ENCODE results near the gene PDIA4. TPM values are rescaled to one million over a fixed set of nuclear protein-coding genes. Genes with fewer than 3 reads are reported as not detected.
A peak's percentile ranks its signal among the peaks of the same experiment; 100 is the strongest.

PDIA4 gene
- total RNA-seq, 1 experiment from 2014 or later: 71.3 TPM

GRCh38 chr7:148999192-148999591 lies 29.1 kb downstream of the PDIA4 start:
- no peaks in the 10 kb centered on the region for H3K9me3 ChIP-seq (ENCODE audit: low read length)
- H2AFZ ChIP-seq (ENCODE audit: low read length): no peak overlapping the region
- H3K4me3 ChIP-seq (ENCODE audit: low read length): no peak overlapping the region
- no peak for DNase-seq
- no peak overlapping the region for H3K27ac ChIP-seq (ENCODE audit: low read length)
- H3K36me3 ChIP-seq (ENCODE audit: insufficient read depth, low read length): peaks cover 18% of the 10 kb centered on the region
- H3K4me2 ChIP-seq (ENCODE audit: low read depth, low read length, poor library complexity, severe bottlenecking): no peak overlapping the region
- H3K9ac ChIP-seq (ENCODE audit: low read length): no peak overlapping the region
- H3K79me2 ChIP-seq (ENCODE audit: low read length): no peaks in the 10 kb centered on the region
- H3K9me2 ChIP-seq (replicated peaks; ENCODE audit: insufficient read depth, low read length): no peaks in the 10 kb centered on the region
- 0 out of 2 replicates have a peak, but pooled peaks cover 9% of the 10 kb centered on the region for H4K20me1 ChIP-seq (ENCODE audit: insufficient read depth, low read depth, low read length)
- no peaks in the 10 kb centered on the region for H3K27me3 ChIP-seq (ENCODE audit: low read length)
- no peaks in the 10 kb centered on the region for H3K4me1 ChIP-seq (ENCODE audit: low read length)

- Histone ChIP-seq H2AFZ (ENCODE audit: low read length) (no peak overlapping the region), H3K27ac (ENCODE audit: low read length) (no peak overlapping the region), H3K9me3 (ENCODE audit: low read length) (no peaks in the 10 kb centered on the region), H3K79me2 (ENCODE audit: low read length) (no peaks in the 10 kb centered on the region), H3K4me2 (ENCODE audit: low read depth, low read length, poor library complexity, severe bottlenecking) (no peak overlapping the region), H3K4me1 (ENCODE audit: low read length) (no peaks in the 10 kb centered on the region), H3K9ac (ENCODE audit: low read length) (no peak overlapping the region), H3K9me2 (replicated peaks; ENCODE audit: insufficient read depth, low read length) (no peaks in the 10 kb centered on the region), H3K36me3 (ENCODE audit: insufficient read depth, low read length) (peaks cover 8% of the 10 kb centered on the region), H3K27me3 (ENCODE audit: low read length) (no peaks in the 10 kb centered on the region), H4K20me1 (ENCODE audit: insufficient read depth, low read depth, low read length) (0 out of 2 replicates have a peak, but pooled peaks cover 3% of the 10 kb centered on the region), H3K4me3 (ENCODE audit: low read length) (no peak overlapping the region)
- no peak for DNase-seq
These were observed 30.8 kb downstream of the PDIA4 start for GRCh38 chr7:148997497-148997896.

GRCh38 chr7:148994576-148994975 lies 33.7 kb downstream of the PDIA4 start:
- DNase-seq: no peak
- no peak overlapping the region for H3K4me2 ChIP-seq (ENCODE audit: low read depth, low read length, poor library complexity, severe bottlenecking)
- no peak overlapping the region for H3K4me3 ChIP-seq (ENCODE audit: low read length)

GRCh38 chr7:148993193-148993592 lies 35.1 kb downstream of the PDIA4 start:
- H3K4me3 ChIP-seq (ENCODE audit: low read length): no peak overlapping the region
- H2AFZ ChIP-seq (ENCODE audit: low read length): no peak overlapping the region
- no peaks in the 10 kb centered on the region for H3K36me3 ChIP-seq (ENCODE audit: insufficient read depth, low read length)
- H3K27me3 ChIP-seq (ENCODE audit: low read length): no peaks in the 10 kb centered on the region
- no peaks in the 10 kb centered on the region for H4K20me1 ChIP-seq (ENCODE audit: insufficient read depth, low read depth, low read length)
- H3K9me2 ChIP-seq (replicated peaks; ENCODE audit: insufficient read depth, low read length): no peaks in the 10 kb centered on the region
- H3K79me2 ChIP-seq (ENCODE audit: low read length): no peaks in the 10 kb centered on the region
- H3K4me1 ChIP-seq (ENCODE audit: low read length): peaks cover 5% of the 10 kb centered on the region
- no peak overlapping the region for H3K27ac ChIP-seq (ENCODE audit: low read length)
- no peak overlapping the region for H3K4me2 ChIP-seq (ENCODE audit: low read depth, low read length, poor library complexity, severe bottlenecking)
- no peak overlapping the region for H3K9ac ChIP-seq (ENCODE audit: low read length)
- no peak for DNase-seq
- no peaks in the 10 kb centered on the region for H3K9me3 ChIP-seq (ENCODE audit: low read length)

More at GRCh38 chr7:148994576-148994975, 33.7 kb downstream of the PDIA4 start:
- no peaks in the 10 kb centered on the region for H3K27me3 ChIP-seq (ENCODE audit: low read length)
- no peaks in the 10 kb centered on the region for H3K4me1 ChIP-seq (ENCODE audit: low read length)
- H3K79me2 ChIP-seq (ENCODE audit: low read length): no peaks in the 10 kb centered on the region
- no peaks in the 10 kb centered on the region; the same call in 1 of the 2 replicates for H3K36me3 ChIP-seq (ENCODE audit: insufficient read depth, low read length)
- no peaks in the 10 kb centered on the region for H3K9me3 ChIP-seq (ENCODE audit: low read length)
- H3K9me2 ChIP-seq (replicated peaks; ENCODE audit: insufficient read depth, low read length): no peaks in the 10 kb centered on the region
- no peaks in the 10 kb centered on the region for H4K20me1 ChIP-seq (ENCODE audit: insufficient read depth, low read depth, low read length)
- no peak overlapping the region for H2AFZ ChIP-seq (ENCODE audit: low read length)
- no peak overlapping the region for H3K9ac ChIP-seq (ENCODE audit: low read length)
- H3K27ac ChIP-seq (ENCODE audit: low read length): no peak overlapping the region

GRCh38 chr7:148991536-148991935 lies 36.8 kb downstream of the PDIA4 start:
- no peak for DNase-seq
- no peaks in the 10 kb centered on the region for H3K9me3 ChIP-seq (ENCODE audit: low read length)
- no peak overlapping the region for H3K4me3 ChIP-seq (ENCODE audit: low read length)
- no peak overlapping the region for H3K9ac ChIP-seq (ENCODE audit: low read length)
- H3K36me3 ChIP-seq (ENCODE audit: insufficient read depth, low read length): no peaks in the 10 kb centered on the region
- H3K27ac ChIP-seq (ENCODE audit: low read length): no peak overlapping the region
- H3K9me2 ChIP-seq (replicated peaks; ENCODE audit: insufficient read depth, low read length): no peaks in the 10 kb centered on the region
- no peak overlapping the region for H3K4me2 ChIP-seq (ENCODE audit: low read depth, low read length, poor library complexity, severe bottlenecking)
- peaks cover 14% of the 10 kb centered on the region for H3K4me1 ChIP-seq (ENCODE audit: low read length)
- H4K20me1 ChIP-seq (ENCODE audit: insufficient read depth, low read depth, low read length): no peaks in the 10 kb centered on the region
- no peaks in the 10 kb centered on the region for H3K27me3 ChIP-seq (ENCODE audit: low read length)
- H2AFZ ChIP-seq (ENCODE audit: low read length): no peak overlapping the region
- no peaks in the 10 kb centered on the region for H3K79me2 ChIP-seq (ENCODE audit: low read length)

- H2AFZ ChIP-seq (ENCODE audit: low read length): peak overlapping the region; percentile 99
- peak overlapping the region; percentile 77 for H3K9ac ChIP-seq (ENCODE audit: low read length)
- peaks cover 32% of the 10 kb centered on the region for H3K4me1 ChIP-seq (ENCODE audit: low read length)
- H3K9me3 ChIP-seq (ENCODE audit: low read length): no peaks in the 10 kb centered on the region
- DNase-seq: no peak
- H4K20me1 ChIP-seq (ENCODE audit: insufficient read depth, low read depth, low read length): no peaks in the 10 kb centered on the region
- H3K4me2 ChIP-seq (ENCODE audit: low read depth, low read length, poor library complexity, severe bottlenecking): peak overlapping the region; percentile 96
- H3K27me3 ChIP-seq (ENCODE audit: low read length): no peaks in the 10 kb centered on the region
- no peaks in the 10 kb centered on the region for H3K79me2 ChIP-seq (ENCODE audit: low read length)
- H3K27ac ChIP-seq (ENCODE audit: low read length): no peak overlapping the region
- no peaks in the 10 kb centered on the region for H3K9me2 ChIP-seq (replicated peaks; ENCODE audit: insufficient read depth, low read length)
- H3K4me3 ChIP-seq (ENCODE audit: low read length): peak overlapping the region; percentile 80
- no peaks in the 10 kb centered on the region for H3K36me3 ChIP-seq (ENCODE audit: insufficient read depth, low read length)
These were observed 40.4 kb downstream of the PDIA4 start for GRCh38 chr7:148987751-148988512.

GRCh38 chr7:148987010-148987750 lies 41.1 kb downstream of the PDIA4 start:
- H3K4me3 ChIP-seq (ENCODE audit: low read length): peak overlapping the region; percentile 80
- no peaks in the 10 kb centered on the region for H3K36me3 ChIP-seq (ENCODE audit: insufficient read depth, low read length)
- H3K27ac ChIP-seq (ENCODE audit: low read length): no peak overlapping the region; the same call in 1 of the 2 replicates
- no peaks in the 10 kb centered on the region for H4K20me1 ChIP-seq (ENCODE audit: insufficient read depth, low read depth, low read length)
- H3K4me2 ChIP-seq (ENCODE audit: low read depth, low read length, poor library complexity, severe bottlenecking): peak overlapping the region; percentile 96
- H3K9me2 ChIP-seq (replicated peaks; ENCODE audit: insufficient read depth, low read length): no peaks in the 10 kb centered on the region
- peak overlapping the region; percentile 99 for H2AFZ ChIP-seq (ENCODE audit: low read length)
- peaks cover 38% of the 10 kb centered on the region for H3K4me1 ChIP-seq (ENCODE audit: low read length)
- H3K9ac ChIP-seq (ENCODE audit: low read length): peak overlapping the region; percentile 77
- DNase-seq: peak; percentile 95
- no peaks in the 10 kb centered on the region for H3K9me3 ChIP-seq (ENCODE audit: low read length)
- no peaks in the 10 kb centered on the region for H3K27me3 ChIP-seq (ENCODE audit: low read length)
- no peaks in the 10 kb centered on the region for H3K79me2 ChIP-seq (ENCODE audit: low read length)

- no peak overlapping the region for H2AFZ ChIP-seq (ENCODE audit: low read length)
- peaks cover 38% of the 10 kb centered on the region for H3K4me1 ChIP-seq (ENCODE audit: low read length)
- H3K4me3 ChIP-seq (ENCODE audit: low read length): 0 out of 2 replicates have a peak overlapping the region, but pooled peaks have one; percentile 15
- no peak overlapping the region for H3K27ac ChIP-seq (ENCODE audit: low read length)
- H3K27me3 ChIP-seq (ENCODE audit: low read length): no peaks in the 10 kb centered on the region
- H3K9me3 ChIP-seq (ENCODE audit: low read length): no peaks in the 10 kb centered on the region
- no peak for DNase-seq
- H3K9ac ChIP-seq (ENCODE audit: low read length): 0 out of 2 replicates have a peak overlapping the region, but pooled peaks have one; percentile 11
- no peaks in the 10 kb centered on the region for H3K9me2 ChIP-seq (replicated peaks; ENCODE audit: insufficient read depth, low read length)
- H3K4me2 ChIP-seq (ENCODE audit: low read depth, low read length, poor library complexity, severe bottlenecking): peak overlapping the region; percentile 96
- no peaks in the 10 kb centered on the region for H4K20me1 ChIP-seq (ENCODE audit: insufficient read depth, low read depth, low read length)
- no peaks in the 10 kb centered on the region for H3K79me2 ChIP-seq (ENCODE audit: low read length)
- no peaks in the 10 kb centered on the region for H3K36me3 ChIP-seq (ENCODE audit: insufficient read depth, low read length)
These were observed 41.6 kb downstream of the PDIA4 start for GRCh38 chr7:148986742-148987009.

Data from Karpas-422 (cell line).